ENCODE results near the gene SCART1.

GRCh38 chr10:133442191-133442966, 11.4 kb upstream of the SCART1 start:
- TF ChIP-seq, protein P1, sequence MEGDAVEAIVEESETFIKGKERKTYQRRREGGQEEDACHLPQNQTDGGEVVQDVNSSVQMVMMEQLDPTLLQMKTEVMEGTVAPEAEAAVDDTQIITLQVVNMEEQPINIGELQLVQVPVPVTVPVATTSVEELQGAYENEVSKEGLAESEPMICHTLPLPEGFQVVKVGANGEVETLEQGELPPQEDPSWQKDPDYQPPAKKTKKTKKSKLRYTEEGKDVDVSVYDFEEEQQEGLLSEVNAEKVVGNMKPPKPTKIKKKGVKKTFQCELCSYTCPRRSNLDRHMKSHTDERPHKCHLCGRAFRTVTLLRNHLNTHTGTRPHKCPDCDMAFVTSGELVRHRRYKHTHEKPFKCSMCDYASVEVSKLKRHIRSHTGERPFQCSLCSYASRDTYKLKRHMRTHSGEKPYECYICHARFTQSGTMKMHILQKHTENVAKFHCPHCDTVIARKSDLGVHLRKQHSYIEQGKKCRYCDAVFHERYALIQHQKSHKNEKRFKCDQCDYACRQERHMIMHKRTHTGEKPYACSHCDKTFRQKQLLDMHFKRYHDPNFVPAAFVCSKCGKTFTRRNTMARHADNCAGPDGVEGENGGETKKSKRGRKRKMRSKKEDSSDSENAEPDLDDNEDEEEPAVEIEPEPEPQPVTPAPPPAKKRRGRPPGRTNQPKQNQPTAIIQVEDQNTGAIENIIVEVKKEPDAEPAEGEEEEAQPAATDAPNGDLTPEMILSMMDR (conservative IDR thresholded peaks at IDR 0.05 in 1 of 2, IDR thresholded peaks at IDR 0.05 in 1 of 2; ENCODE audit: extremely low read depth in 1 of 2, insufficient read depth in 1 of 2, low read depth in 1 of 2, low read length in 2 of 2) = no peak
- no peak for TF ChIP-seq EZH2 (IDR thresholded peaks at IDR 0.05; ENCODE audit: borderline replicate concordance, low read length)
